OCI-LY7 (cell line): ENCODE data around the gene DDX10. TPM values are rescaled to one million over a fixed set of nuclear protein-coding genes. Genes with fewer than 3 reads are reported as not detected.

Experiments used
- BruUV-seq: library from RNA; stranded (reverse); fragments of 400-500 nt; replicated peaks from 2 replicates; lab custom pipeline; 2021; lab: Mats Ljungman, UMichigan
- CTCF ChIA-PET: fragments of 300-600 bp; sonication (Branson Sonifier 250); formaldehyde crosslinking; loops from one replicate; lab custom pipeline; 2022; ENCODE audit warnings: antibody characterized with exemption; ENCODE audit not compliant: unreplicated experiment; lab: Charles Lee
- POLR2A ChIA-PET: fragments of 300-600 bp; sonication (Branson Sonifier 250); formaldehyde crosslinking; loops from one replicate; lab custom pipeline; 2022; ENCODE audit warnings: antibody characterized with exemption; lab: Charles Lee
- DNase-seq: peaks from one replicate; pipeline ENCODE4 v3.0.0-alpha.2; 2015; ENCODE audit warnings: low spot score
- H2AFZ ChIP-seq: fragments of 200-600 bp; sonication (generic), shearing (Covaris generic); 2 replicates; pipeline ENCODE4 v1.6.1; 2014; ENCODE audit warnings: mild to moderate bottlenecking, antibody characterized with exemption, low read length, moderate library complexity
- H3K27ac ChIP-seq: fragments of 200-600 bp; sonication (generic); 2 replicates; pipeline ENCODE4 v1.5.1; 2014; ENCODE audit warnings: mixed run types, low read depth, mild to moderate bottlenecking, moderate library complexity, low read length, inconsistent platforms; ENCODE audit not compliant: poor library complexity, severe bottlenecking
- H3K36me3 ChIP-seq: fragments of 200-600 bp; sonication (generic); 2 replicates; pipeline ENCODE4 v1.6.1; 2014; ENCODE audit warnings: mild to moderate bottlenecking, antibody characterized with exemption, low read length, moderate library complexity, mixed read lengths; ENCODE audit not compliant: insufficient read depth
- H3K4me1 ChIP-seq: fragments of 200-600 bp; sonication (generic); 2 replicates; pipeline ENCODE4 v1.5.1; 2014; ENCODE audit warnings: mild to moderate bottlenecking, low read length; ENCODE audit not compliant: insufficient read depth, poor library complexity, severe bottlenecking
- H3K4me2 ChIP-seq: fragments of 200-600 bp; sonication (generic); 2 replicates; pipeline ENCODE4 v1.6.1; 2014; ENCODE audit warnings: mild to moderate bottlenecking, low read length
- H3K4me3 ChIP-seq: fragments of 200-600 bp; sonication (generic); 2 replicates; pipeline ENCODE4 v1.5.1; 2014; ENCODE audit warnings: mild to moderate bottlenecking, low read depth, low read length; ENCODE audit not compliant: poor library complexity, severe bottlenecking
- H3K79me2 ChIP-seq: fragments of 200-600 bp; sonication (generic); 2 replicates; pipeline ENCODE4 v1.6.1; 2016; ENCODE audit warnings: low read depth, mild to moderate bottlenecking, low read length, moderate library complexity, mixed read lengths; ENCODE audit not compliant: insufficient read depth
- H3K9me2 ChIP-seq: fragments of 200-600 bp; sonication (generic); 2 replicates; pipeline ENCODE4 v1.6.1; 2016; ENCODE audit warnings: mild to moderate bottlenecking, low read length, mixed read lengths; ENCODE audit not compliant: insufficient read depth
- H3K9me3 ChIP-seq: fragments of 200-600 bp; sonication (generic); 2 replicates; pipeline ENCODE4 v1.6.1; 2014; ENCODE audit warnings: mild to moderate bottlenecking, mixed run types, low read length, mixed read lengths
- H4K20me1 ChIP-seq: fragments of 200-600 bp; sonication (generic); 2 replicates; pipeline ENCODE4 v1.6.1; 2014; ENCODE audit warnings: mild to moderate bottlenecking, antibody characterized with exemption, low read length, moderate library complexity, mixed read lengths; ENCODE audit not compliant: insufficient read depth
- CTCF ChIP-seq: fragments of 200-600 bp; sonication (generic); conservative IDR thresholded peaks from 2 replicates; pipeline ENCODE4 v1.5.1; 2014; ENCODE audit warnings: mild to moderate bottlenecking, antibody characterized with exemption, low read length, moderate library complexity, mixed read lengths
- EZH2phosphoT487 ChIP-seq: fragments of 200-600 bp; sonication (generic); IDR thresholded peaks from 2 replicates; pipeline ENCODE4 v1.6.1; 2018; ENCODE audit warnings: low read depth, borderline replicate concordance, mild to moderate bottlenecking, mixed run types, antibody characterized with exemption, low read length, moderate library complexity, mixed read lengths
- intact Hi-C: fragments of 100-400 bp; cut with micrococcal nuclease; formaldehyde crosslinking; loops from one replicate; pipeline ENCODE4 v1.10.0; 2022; ENCODE audit not compliant: unreplicated experiment
- total RNA-seq, 2 experiments: library from RNA; depleted of rRNA in 1 of 2; stranded (reverse); fragments of >200 nt in 1 of 2; shearing (Covaris generic) in 1 of 2; gene quantifications; 2 replicates each; pipeline ENCODE4 v1.2.3, GENCODE V29; 2014 to 2022

Gene DDX10
- total RNA-seq, 2 experiments from 2014 or later, result 46.5 to 48.7 TPM

GRCh38 chr11:108866781-108867180 lies 201.9 kb downstream of the DDX10 start:
- intact Hi-C loops, result no loop called here
- no peak overlapping the region for H3K4me2 ChIP-seq
- H2AFZ ChIP-seq, result no peak overlapping the region
- no peak for DNase-seq
- TF ChIP-seq EZH2phosphoT487 (no peak), CTCF (no peak)
- POLR2A ChIA-PET, result interaction anchor here (0.8 to 1.6 kb wide), 4 partner anchors 11 to 236 kb away, joined by 3 to 4 read pairs (median 3); no protein-coding TSS in a partner anchor
- H3K4me1 ChIP-seq, result no peaks in the 10 kb centered on the region
- no peaks in the 10 kb centered on the region for H3K9me3 ChIP-seq
- CTCF ChIA-PET, result no interaction called here
- no TSS peak for BruUV-seq
- no peaks in the 10 kb centered on the region for H3K79me2 ChIP-seq
- H3K36me3 ChIP-seq, result no peaks in the 10 kb centered on the region
- no peak overlapping the region for H3K27ac ChIP-seq
- no peaks in the 10 kb centered on the region for H4K20me1 ChIP-seq
- H3K4me3 ChIP-seq, result no peak overlapping the region
- no peaks in the 10 kb centered on the region for H3K9me2 ChIP-seq

GRCh38 chr11:108870373-108871020 lies 205.6 kb downstream of the DDX10 start:
- ChIA-PET POLR2A (no interaction called here), CTCF (no interaction called here)
- Histone ChIP-seq H4K20me1 (no peaks in the 10 kb centered on the region), H2AFZ (no peak overlapping the region), H3K27ac (no peak overlapping the region), H3K9me3 (no peaks in the 10 kb centered on the region), H3K36me3 (no peaks in the 10 kb centered on the region), H3K4me1 (no peaks in the 10 kb centered on the region), H3K9me2 (no peaks in the 10 kb centered on the region), H3K4me2 (no peak overlapping the region), H3K79me2 (no peaks in the 10 kb centered on the region), H3K4me3 (no peak overlapping the region)
- intact Hi-C loops, result loop anchor here (5.0 kb wide), 1 partner anchor 173 kb away; no protein-coding TSS in a partner anchor
- no TSS peak for BruUV-seq
- TF ChIP-seq EZH2phosphoT487 (no peak), CTCF (no peak)
- DNase-seq, result no peak

GRCh38 chr11:108871152-108871551 lies 206.3 kb downstream of the DDX10 start:
- Histone ChIP-seq H3K4me3 (no peak overlapping the region), H3K9me2 (no peaks in the 10 kb centered on the region), H3K4me1 (no peaks in the 10 kb centered on the region), H3K9me3 (no peaks in the 10 kb centered on the region), H3K27ac (no peak overlapping the region), H4K20me1 (no peaks in the 10 kb centered on the region), H3K36me3 (no peaks in the 10 kb centered on the region), H2AFZ (no peak overlapping the region), H3K79me2 (no peaks in the 10 kb centered on the region), H3K4me2 (no peak overlapping the region)
- DNase-seq, result peak; percentile 30
- intact Hi-C loops, result loop anchor here (5.0 kb wide), 1 partner anchor 174 kb away; no protein-coding TSS in a partner anchor
- TF ChIP-seq CTCF (peak; percentile 66), EZH2phosphoT487 (no peak)
- no TSS peak for BruUV-seq
- POLR2A ChIA-PET, result interaction anchor here (0.9 kb wide), 1 partner anchor 14 kb away, joined by 3 read pairs; no protein-coding TSS in a partner anchor
- CTCF ChIA-PET, result no interaction called here
